Posterior cingulate gyrus (tissue), 11 donors: Measurements from ENCODE around the gene PER2.

Source experiments
- DNase-seq, 10 donors: peaks; one replicate each; pipeline versions ENCODE4 v3.0.0 to v3.0.0-alpha.2; 2020 to 2021; ENCODE audit warnings: mixed read lengths in 3 of 10
- intact Hi-C: fragments of 100-400 bp; cut with DNase I; formaldehyde crosslinking; loops from one replicate; pipeline ENCODE4 v1.15.1; 2023

Gene PER2

DNA sequence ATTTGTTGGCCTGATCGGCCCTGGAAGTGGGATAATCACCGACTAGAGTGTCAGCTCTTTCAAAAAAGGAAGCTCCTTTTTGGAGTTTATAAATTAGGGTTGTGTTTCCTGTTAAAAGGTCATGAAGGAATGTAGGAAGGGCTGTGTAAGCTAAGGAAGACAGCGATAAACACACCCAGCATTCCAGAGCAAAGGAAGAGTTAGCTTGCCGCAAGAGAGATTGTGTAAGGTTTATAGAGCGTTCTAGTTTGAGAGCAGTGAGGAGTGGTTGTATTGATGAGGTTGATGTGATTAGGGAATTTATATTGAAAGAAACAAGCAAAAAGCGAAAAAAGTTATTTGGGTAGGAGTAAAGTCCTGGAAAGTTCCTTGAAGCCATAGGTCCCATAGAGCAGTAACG, 81.4 kb downstream of the PER2 start:
- no peak for DNase-seq
- intact Hi-C loops = no loop called here

DNA sequence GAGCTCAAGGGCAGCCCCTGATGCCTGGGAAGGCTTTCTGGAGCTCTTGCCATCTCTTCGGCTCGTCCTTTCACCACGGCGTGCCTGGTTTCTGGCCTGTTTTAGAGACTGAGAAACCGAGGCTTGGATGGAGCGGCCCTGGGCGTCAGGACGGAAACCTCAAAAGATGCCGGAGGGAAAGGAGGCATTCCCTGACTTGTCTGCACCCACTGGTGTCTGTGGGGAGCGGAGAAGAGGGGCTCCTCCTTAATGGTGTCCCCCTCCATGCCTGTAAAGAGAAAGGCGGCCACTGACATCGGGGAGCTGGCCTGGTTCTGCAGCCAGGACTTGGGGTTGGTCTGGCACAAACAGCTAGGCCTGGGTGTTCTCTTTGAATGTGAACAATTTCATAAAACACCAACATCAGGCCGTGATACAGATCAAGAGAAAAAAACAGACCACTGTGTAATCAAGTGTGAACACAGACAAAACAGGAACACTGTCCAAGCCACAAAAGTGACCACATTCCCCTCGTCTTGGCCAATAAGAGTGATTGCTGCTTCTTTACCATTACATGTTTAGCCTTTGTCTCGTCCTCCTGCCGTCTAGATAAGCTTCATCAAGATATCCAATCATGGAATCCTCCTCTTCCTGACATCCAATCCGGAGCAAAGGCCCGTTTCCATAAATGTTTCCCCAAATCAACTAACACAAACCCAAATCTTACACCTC, 84.3 kb downstream of the PER2 start:
- no peak for DNase-seq
- intact Hi-C loops = loop anchor here (2.0 to 5.0 kb wide), 2 partner anchors 37 to 237 kb away; partner anchors contain the start of genes HES6 and UBE2F

DNA sequence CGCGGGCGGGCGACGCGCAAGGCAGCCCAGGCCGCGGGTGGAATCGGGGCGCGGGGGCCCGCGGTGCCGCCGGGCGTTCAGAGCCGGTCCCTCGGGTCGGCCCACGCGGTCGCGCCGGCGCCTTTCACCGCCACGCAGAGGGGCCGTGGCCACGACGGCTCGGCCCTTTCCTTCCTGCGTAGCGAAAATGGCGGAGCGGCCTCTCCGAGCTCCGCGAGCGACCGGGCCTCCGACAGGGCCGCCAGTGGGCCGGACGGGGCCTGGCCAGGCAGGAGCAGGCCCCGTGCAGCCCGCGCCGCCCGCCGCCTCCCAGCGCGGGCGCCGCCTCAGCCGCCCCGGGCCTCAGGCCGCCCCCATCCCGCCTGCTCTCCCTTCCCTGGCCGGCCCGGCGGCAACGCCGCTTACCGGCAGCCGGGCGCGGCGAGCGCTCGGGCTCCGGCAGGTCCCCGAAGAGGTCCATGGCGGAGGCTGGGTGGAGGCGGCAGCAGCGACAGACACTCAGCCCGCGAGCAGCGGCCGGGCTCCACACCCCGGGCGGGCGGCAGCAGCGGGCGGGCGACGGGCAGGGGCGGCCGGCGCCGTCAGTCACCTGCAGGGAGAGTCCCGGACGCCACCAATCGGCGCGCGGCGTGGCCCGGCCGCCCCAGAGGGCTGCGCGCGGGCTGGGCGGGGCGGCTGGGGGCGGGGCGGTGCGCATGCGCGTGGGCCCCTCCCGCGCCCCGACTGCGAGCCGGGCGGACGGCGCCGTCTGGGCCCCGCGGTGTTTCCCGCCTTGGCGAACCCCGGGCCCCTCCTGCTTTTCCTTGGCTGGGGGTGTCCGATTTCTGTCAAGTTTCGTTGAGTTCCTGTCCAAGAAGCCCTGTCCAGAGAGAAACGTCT, 85.1 kb downstream of the PER2 start, which contains the start of gene ILKAP:
TSS of gene ILKAP (minus strand) at position 602 of the 879 bp plus-strand sequence. CDS start at position 460, 142 bp downstream.
- intact Hi-C loops = loop anchor here (2.0 to 5.0 kb wide), 2 partner anchors 37 to 236 kb away; partner anchors contain the start of genes HES6 and UBE2F
- peak; percentile 73 to 98 (median 86) for DNase-seq

DNA sequence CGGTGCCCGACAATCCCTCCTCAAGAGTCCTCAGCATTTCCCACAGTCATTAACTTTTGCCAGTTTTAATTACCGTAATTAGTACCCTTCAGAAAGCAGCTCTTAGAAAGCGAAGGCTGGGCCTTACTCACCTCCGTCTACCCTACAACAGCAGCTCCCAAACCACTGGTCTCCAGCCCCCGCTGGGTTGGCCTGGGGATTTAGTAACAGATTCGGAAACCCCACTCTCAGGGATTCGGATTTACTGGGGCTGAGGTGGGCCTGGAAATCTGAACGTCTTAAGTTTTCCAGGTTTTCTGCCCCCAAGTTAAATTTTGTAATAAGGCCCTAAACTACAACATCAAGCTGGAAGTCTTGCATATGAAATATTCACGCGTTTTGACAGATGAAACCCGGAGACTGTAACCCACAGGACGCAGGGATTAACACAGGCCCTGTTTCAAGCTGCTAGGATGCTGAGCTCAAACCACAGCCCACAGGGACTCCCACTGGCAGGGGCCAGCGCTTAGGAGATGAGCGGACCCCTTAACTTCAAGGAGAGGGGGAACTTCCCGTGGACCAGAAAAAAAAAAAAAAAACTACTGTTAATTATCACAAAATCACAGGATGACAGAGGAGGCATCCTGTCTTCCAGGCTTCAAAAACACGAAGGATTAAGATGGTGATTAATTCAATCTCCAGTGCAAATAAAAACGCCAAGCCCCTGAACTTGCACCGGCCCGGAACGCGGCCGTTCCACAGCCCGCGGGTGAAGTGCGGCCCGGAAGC, 85.9 kb downstream of the PER2 start:
- no peak for DNase-seq
- intact Hi-C loops = loop anchor here (2.0 to 5.0 kb wide), 2 partner anchors 38 to 235 kb away; partner anchors contain the start of genes HES6 and UBE2F
